HepG2 (cell line): ENCODE data around the gene TTC16. TPM values are rescaled to one million over a fixed set of nuclear protein-coding genes. Genes with fewer than 3 reads are reported as not detected.
A peak's percentile ranks its signal among the peaks of the same experiment; 100 is the strongest.

Experiments used
- ATF4 ChIP-seq, 2 experiments: fragments of 450-650 bp in 1 of 2; sonication (generic) in 1 of 2; formaldehyde crosslinking; IDR thresholded peaks; 2 replicates each; pipeline versions ENCODE4 v1.5.0 to v1.8.0; 2020 to 2022; ENCODE audit warnings: mild to moderate bottlenecking in 1 of 2, missing genetic modification reagents in 1 of 2
- CERS6 ChIP-seq: sonication (generic); formaldehyde crosslinking; IDR thresholded peaks from 2 replicates; pipeline ENCODE4 v1.5.0; 2020; ENCODE audit warnings: missing genetic modification reagents
- DDIT3 ChIP-seq: sonication (generic); formaldehyde crosslinking; IDR thresholded peaks from 2 replicates; pipeline ENCODE4 v1.4.0; 2020; ENCODE audit warnings: mild to moderate bottlenecking, missing genetic modification reagents
- EEA1 ChIP-seq: sonication (generic); formaldehyde crosslinking; IDR thresholded peaks from 2 replicates; pipeline ENCODE4 v1.5.1; 2020; ENCODE audit warnings: mild to moderate bottlenecking, missing genetic modification reagents, borderline replicate concordance
- GABPA ChIP-seq, 2 experiments: IDR thresholded peaks; 2 replicates each; pipeline ENCODE4 v1.6.1; 2011 to 2016; ENCODE audit warnings: low read depth in 2 of 2, low read length in 1 of 2, missing biosample characterization in 1 of 2, missing genetic modification characterization in 1 of 2
- LBX2 ChIP-seq: sonication (generic); formaldehyde crosslinking; IDR thresholded peaks from 2 replicates; pipeline ENCODE4 v1.5.0; 2020; ENCODE audit warnings: missing genetic modification reagents, mild to moderate bottlenecking, borderline replicate concordance
- LRRFIP1 ChIP-seq: sonication (generic); formaldehyde crosslinking; conservative IDR thresholded peaks from 2 replicates; pipeline ENCODE4 v1.4.0; 2020; ENCODE audit warnings: missing genetic modification reagents
- POLR2AphosphoS5 ChIP-seq: IDR thresholded peaks from 2 replicates; pipeline ENCODE4 v1.6.1; 2012; ENCODE audit warnings: low read depth, low read length
- PRDM4 ChIP-seq: sonication (generic); formaldehyde crosslinking; IDR thresholded peaks from 2 replicates; pipeline ENCODE4 v1.9.0; 2021; ENCODE audit warnings: missing genetic modification reagents, borderline replicate concordance
- TCF7L2 ChIP-seq: IDR thresholded peaks from 2 replicates; pipeline ENCODE4 v1.6.1; 2011; ENCODE audit warnings: mild to moderate bottlenecking, low read depth, low read length, moderate library complexity
- THYN1 ChIP-seq: sonication (generic); formaldehyde crosslinking; IDR thresholded peaks from 2 replicates; pipeline ENCODE4 v1.8.1; 2023; ENCODE audit warnings: low read depth, mild to moderate bottlenecking, moderate library complexity, missing genetic modification reagents, borderline replicate concordance
- ZBTB4 ChIP-seq: sonication (generic); formaldehyde crosslinking; IDR thresholded peaks from 2 replicates; pipeline ENCODE4 v1.4.0; 2020; ENCODE audit warnings: missing genetic modification reagents, mild to moderate bottlenecking, borderline replicate concordance
- ZFYVE20 ChIP-seq: sonication (generic); formaldehyde crosslinking; IDR thresholded peaks from 2 replicates; pipeline ENCODE4 v1.8.0; 2023; ENCODE audit warnings: low read depth, mild to moderate bottlenecking, moderate library complexity, missing genetic modification reagents, borderline replicate concordance
- ZNF354B ChIP-seq: sonication (generic); formaldehyde crosslinking; IDR thresholded peaks from 2 replicates; pipeline ENCODE4 v1.8.0; 2022; ENCODE audit warnings: mild to moderate bottlenecking, missing genetic modification reagents
- ZNF414 ChIP-seq: sonication (generic); formaldehyde crosslinking; IDR thresholded peaks from 2 replicates; pipeline ENCODE4 v1.5.0; 2020; ENCODE audit warnings: missing genetic modification reagents
- ZNF747 ChIP-seq: sonication (generic); formaldehyde crosslinking; IDR thresholded peaks from 2 replicates; pipeline ENCODE4 v1.8.1; 2023; ENCODE audit warnings: missing genetic modification reagents, mild to moderate bottlenecking, borderline replicate concordance
- polyA plus RNA-seq, 8 experiments: library from polyadenylated mRNA; depleted of rRNA in 3 of 8; stranded (reverse) in 7 of 8; unstranded in 1 of 8; fragments of >200 nt; fragmentation: Illumina TruSeq in 4 of 8; extraction: Trizol in 4 of 8; gene quantifications; 2 replicates each; pipeline versions ENCODE4 v1.2.1 to v1.2.3, GENCODE V29; 2011 to 2016; ENCODE audit warnings: low read depth in 4 of 8, missing spikeins in 1 of 8, mixed read lengths in 1 of 8; ENCODE audit not compliant: insufficient read depth in 1 of 8
- total RNA-seq, 5 experiments: library from RNA; depleted of rRNA; stranded (reverse); fragments of >200 nt; fragmentation: Illumina TruSeq; extraction: Trizol; gene quantifications; 2 replicates each; pipeline ENCODE4 v1.2.3, GENCODE V29; 2016; ENCODE audit warnings: low read depth in 1 of 5

TTC16 gene
- total and polyA plus RNA-seq, 2 of the 13 experiments (the other 11 are each of a cell fraction or from before 2014, with no cell fraction given), result not detected

- TF ChIP-seq LRRFIP1 (CRISPR knock-in tag) (no peak), EEA1 (CRISPR knock-in tag) (no peak), LBX2 (CRISPR knock-in tag) (no peak; the same call in 1 of the 2 replicates), THYN1 (CRISPR knock-in tag) (no peak), ZFYVE20 (CRISPR knock-in tag) (no peak), ZNF354B (no peak), PRDM4 (CRISPR knock-in tag) (no peak), POLR2AphosphoS5 (no peak), ZBTB4 (CRISPR knock-in tag) (no peak; the same call in 1 of the 2 replicates), DDIT3 (CRISPR knock-in tag) (no peak), TCF7L2 (no peak), CERS6 (CRISPR knock-in tag) (no peak), ZNF747 (CRISPR knock-in tag) (peak; percentile 12; the same call in 1 of the 2 replicates), ATF4 (CRISPR knock-in tag; IDR thresholded peaks at IDR 0.05) (no peak), GABPA (IDR thresholded peaks at IDR 0.05; ENCODE audit: low read depth, low read length) (no peak), GABPA (CRISPR knock-in tag; IDR thresholded peaks at IDR 0.05; ENCODE audit: low read depth) (no peak), ZNF414 (CRISPR knock-in tag) (no peak; the same call in 1 of the 2 replicates)
These were observed 18.4 kb downstream of the TTC16 start (continued) for GRCh38 chr9:127734247-127734746.
